CD4-positive, CD25-positive, alpha-beta regulatory T cell (primary cell): Measurements from ENCODE around the gene NKIRAS1. TPM values are rescaled to one million over a fixed set of nuclear protein-coding genes. Genes with fewer than 3 reads are reported as not detected.
A peak's percentile ranks its signal among the peaks of the same experiment; 100 is the strongest.

Experiments used
- ATAC-seq, 2 donors: fragments of 150-1000 bp; cut with Tn5 transposase; one replicate each; pipeline ENCODE4 v1.10.0; 2021; ENCODE audit warnings: low read depth in 2 of 2, moderate number of reproducible peaks in 2 of 2, moderate library complexity in 1 of 2
- DNase-seq, 3 donors: peaks; one replicate each; pipeline versions ENCODE4 v3.0.0 to v3.0.0-alpha.2; 2012 to 2022; ENCODE audit warnings: mixed read lengths in 1 of 3
- H3K27ac ChIP-seq: one replicate; pipeline ENCODE4 v1.7.0; 2013; ENCODE audit warnings: mild to moderate bottlenecking, low read length; ENCODE audit not compliant: insufficient read depth, poor library complexity, severe bottlenecking
- H3K27me3 ChIP-seq: one replicate; pipeline ENCODE4 v1.7.0; 2013; ENCODE audit warnings: low read length; ENCODE audit not compliant: control insufficient read depth, insufficient read depth
- H3K36me3 ChIP-seq: one replicate; pipeline ENCODE4 v1.7.0; 2013; ENCODE audit warnings: mild to moderate bottlenecking, low read length, moderate library complexity; ENCODE audit not compliant: control insufficient read depth, insufficient read depth
- H3K4me1 ChIP-seq: 2 replicates; pipeline ENCODE4 v1.7.0; 2013; ENCODE audit warnings: mild to moderate bottlenecking, low read length; ENCODE audit not compliant: insufficient read depth, control insufficient read depth, poor library complexity, severe bottlenecking
- H3K4me3 ChIP-seq: one replicate; pipeline ENCODE4 v1.7.0; 2013; ENCODE audit warnings: low read depth, mild to moderate bottlenecking, low read length, moderate library complexity
- H3K9me3 ChIP-seq, 2 experiments: 1 replicate in 1 of 2; 2 replicates in 1 of 2; pipeline ENCODE4 v1.7.0; 2013; ENCODE audit warnings: low read length in 2 of 2, mild to moderate bottlenecking in 1 of 2, moderate library complexity in 1 of 2; ENCODE audit not compliant: control insufficient read depth in 2 of 2
- H3K27ac Mint-ChIP-seq, 3 donors: one replicate each; pipeline ENCODE4 v1.8.0; 2020 to 2022; ENCODE audit warnings: mild to moderate bottlenecking in 3 of 3, mixed read lengths in 3 of 3, moderate library complexity in 2 of 3
- H3K27me3 Mint-ChIP-seq: one replicate; pipeline ENCODE4 v1.8.0; 2022; ENCODE audit warnings: mild to moderate bottlenecking, mixed read lengths
- H3K36me3 Mint-ChIP-seq: one replicate; pipeline ENCODE4 v1.8.0; 2020; ENCODE audit warnings: mixed read lengths
- H3K4me1 Mint-ChIP-seq, 4 donors: one replicate each; pipeline ENCODE4 v1.8.0; 2020 to 2022; ENCODE audit warnings: mixed read lengths in 4 of 4, mild to moderate bottlenecking in 1 of 4
- H3K4me3 Mint-ChIP-seq, 4 donors: one replicate each; pipeline ENCODE4 v1.8.0; 2020 to 2022; ENCODE audit warnings: mild to moderate bottlenecking in 4 of 4, mixed read lengths in 4 of 4, moderate library complexity in 3 of 4
- H3K9me3 Mint-ChIP-seq, 7 donors: one replicate each; pipeline ENCODE4 v1.8.0; 2020 to 2022; ENCODE audit warnings: mixed read lengths in 7 of 7, mild to moderate bottlenecking in 3 of 7, moderate library complexity in 2 of 7
- polyA plus RNA-seq, 4 donors: library from polyadenylated mRNA; unstranded; fragments of 300-500 nt; fragmentation: Illumina TruSeq; gene quantifications; one replicate each; pipeline ENCODE4 v1.2.3, GENCODE V29; 2021
- total RNA-seq: library from RNA; stranded (reverse); gene quantifications from one replicate; pipeline ENCODE4 v1.2.3, GENCODE V29; 2022

Gene NKIRAS1
- total and polyA plus RNA-seq, 5 donors from 2014 or later = 2.1 to 5.8 (median 4.0) TPM

- H3K4me3 Mint-ChIP-seq = peak overlapping the region; percentile 86 to 94 (median 89)
- DNase-seq (peak; percentile 96 to 97 (median 97)), ATAC-seq (peak; percentile 81 to 85)
- no peaks in the 10 kb centered on the region for H3K9me3 ChIP-seq
- peaks cover 33 to 57% (median 40%) of the 10 kb centered on the region in 4 donors for H3K4me1 Mint-ChIP-seq
- H3K27ac Mint-ChIP-seq = peak overlapping the region; percentile 77 to 89 (median 88)
- H3K4me1 ChIP-seq = peaks cover 34% of the 10 kb centered on the region
- peaks cover 8% of the 10 kb centered on the region for H3K36me3 Mint-ChIP-seq
- no peaks in the 10 kb centered on the region for H3K36me3 ChIP-seq
- H3K9me3 Mint-ChIP-seq = no peaks in the 10 kb centered on the region
- H3K4me3 ChIP-seq = peak overlapping the region; percentile 85
- H3K27ac ChIP-seq = peak overlapping the region; percentile 93
- H3K27me3 Mint-ChIP-seq = peaks cover 22% of the 10 kb centered on the region
- H3K27me3 ChIP-seq = no peaks in the 10 kb centered on the region
Measured at GRCh38 chr3:23945913-23946687, 29.3 kb upstream of the NKIRAS1 start.

GRCh38 chr3:23945663-23945912 is 28.8 kb upstream of the NKIRAS1 start:
- Histone ChIP-seq H3K4me1 (peaks cover 33% of the 10 kb centered on the region), H3K4me3 (no peak overlapping the region), H3K27me3 (no peaks in the 10 kb centered on the region), H3K27ac (peak overlapping the region; percentile 93), H3K9me3 (no peaks in the 10 kb centered on the region), H3K36me3 (no peaks in the 10 kb centered on the region)
- peak overlapping the region in 1 of 3 donors; percentile 87 for H3K27ac Mint-ChIP-seq
- H3K36me3 Mint-ChIP-seq = peaks cover 8% of the 10 kb centered on the region
- no peak for ATAC-seq
- no peaks in the 10 kb centered on the region for H3K9me3 Mint-ChIP-seq
- no peak for DNase-seq
- peaks cover 27% of the 10 kb centered on the region for H3K27me3 Mint-ChIP-seq
- peaks cover 32 to 52% (median 38%) of the 10 kb centered on the region in 4 donors for H3K4me1 Mint-ChIP-seq
- peak overlapping the region in 3 of 4 donors; percentile 70 to 91 (median 72) for H3K4me3 Mint-ChIP-seq

- Mint-ChIP-seq H3K36me3 (peaks cover 8% of the 10 kb centered on the region), H3K4me1 (peaks cover 27 to 46% (median 32%) of the 10 kb centered on the region in 4 donors), H3K9me3 (no peaks in the 10 kb centered on the region), H3K27ac (peak within 1 kb of the TSS; percentile 85 to 97 (median 94)), H3K27me3 (peaks cover 27% of the 10 kb centered on the region), H3K4me3 (peak within 1 kb of the TSS; percentile 86 to 94 (median 89))
- Histone ChIP-seq H3K27ac (peak within 1 kb of the TSS; percentile 93), H3K4me3 (peak within 1 kb of the TSS; percentile 85), H3K9me3 (no peaks in the 10 kb centered on the region), H3K36me3 (no peaks in the 10 kb centered on the region), H3K27me3 (no peaks in the 10 kb centered on the region), H3K4me1 (peaks cover 27% of the 10 kb centered on the region)
- ATAC-seq (peak; percentile 54 to 59), DNase-seq (peak; percentile 77 to 87 (median 78))
Measured at GRCh38 chr3:23944861-23945662, 28.3 kb upstream of the NKIRAS1 start, which contains the start of gene NR1D2. NR1D2 (plus strand) TSS chr3:23945286; CDS start chr3:23945579, 293 bp downstream.

DNA sequence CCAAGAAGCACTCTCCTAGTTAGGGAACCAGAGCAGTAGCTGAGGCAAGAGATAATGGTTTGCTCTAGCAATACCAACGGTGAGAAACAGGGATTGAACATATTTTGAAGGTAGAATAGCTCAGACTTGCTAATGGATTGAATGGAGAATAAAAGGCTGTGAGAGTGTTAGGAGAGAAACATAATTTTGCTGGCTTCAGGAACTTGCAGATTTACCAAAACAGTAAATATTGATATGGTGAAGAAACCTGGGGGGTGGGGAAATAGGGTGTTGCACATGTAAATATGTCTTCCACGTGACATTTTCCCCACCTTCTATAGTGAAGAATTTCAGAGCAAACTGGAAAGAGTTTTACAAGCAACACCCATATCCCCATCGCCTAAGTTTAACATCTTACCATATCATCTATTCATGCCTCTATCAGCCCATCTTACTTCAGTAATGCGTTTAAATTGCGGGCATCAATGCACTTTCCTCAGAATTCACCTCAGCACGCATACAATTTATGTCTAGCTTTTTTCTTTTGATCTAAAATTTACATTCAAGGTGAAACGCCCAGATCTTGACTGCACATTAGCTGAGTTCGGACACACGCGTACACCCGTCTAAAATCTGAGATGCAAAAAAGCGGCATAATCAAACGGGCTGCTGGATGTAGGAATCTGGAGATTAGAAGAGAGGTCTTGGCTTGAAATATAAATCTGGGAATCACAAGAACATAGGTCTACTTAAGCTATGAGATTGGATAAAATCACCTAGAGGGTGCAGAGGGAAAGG is 27.4 kb upstream of the NKIRAS1 start:
- peak overlapping the region; percentile 85 to 94 (median 89) for H3K27ac Mint-ChIP-seq
- H3K4me1 ChIP-seq = peaks cover 19% of the 10 kb centered on the region
- peaks cover 29% of the 10 kb centered on the region for H3K27me3 Mint-ChIP-seq
- peak overlapping the region; percentile 93 for H3K27ac ChIP-seq
- H3K9me3 Mint-ChIP-seq = no peaks in the 10 kb centered on the region
- no peaks in the 10 kb centered on the region for H3K27me3 ChIP-seq
- no peaks in the 10 kb centered on the region for H3K36me3 ChIP-seq
- ATAC-seq (no peak), DNase-seq (peak in 2 of 3 donors; percentile 5 to 15)
- H3K4me1 Mint-ChIP-seq = peaks cover 18 to 38% (median 24%) of the 10 kb centered on the region in 4 donors
- peak overlapping the region; percentile 82 to 91 (median 86) for H3K4me3 Mint-ChIP-seq
- peak overlapping the region; percentile 72 for H3K4me3 ChIP-seq
- H3K36me3 Mint-ChIP-seq = peaks cover 8% of the 10 kb centered on the region
- no peaks in the 10 kb centered on the region for H3K9me3 ChIP-seq

- Mint-ChIP-seq H3K4me3 (peak overlapping the region in 2 of 4 donors; percentile 3 to 68), H3K27me3 (peaks cover 40% of the 10 kb centered on the region), H3K27ac (no peak overlapping the region), H3K36me3 (peaks cover 4% of the 10 kb centered on the region), H3K4me1 (peaks cover 11 to 23% (median 13%) of the 10 kb centered on the region in 4 donors), H3K9me3 (no peaks in the 10 kb centered on the region)
- H3K27ac ChIP-seq = no peak overlapping the region
- peaks cover 13% of the 10 kb centered on the region for H3K4me1 ChIP-seq
- ATAC-seq (no peak), DNase-seq (no peak)
- no peaks in the 10 kb centered on the region for H3K36me3 ChIP-seq
- no peak overlapping the region for H3K4me3 ChIP-seq
- H3K9me3 ChIP-seq = no peaks in the 10 kb centered on the region
- no peaks in the 10 kb centered on the region for H3K27me3 ChIP-seq
Measured at GRCh38 chr3:23942546-23942945, 25.8 kb upstream of the NKIRAS1 start.

DNA sequence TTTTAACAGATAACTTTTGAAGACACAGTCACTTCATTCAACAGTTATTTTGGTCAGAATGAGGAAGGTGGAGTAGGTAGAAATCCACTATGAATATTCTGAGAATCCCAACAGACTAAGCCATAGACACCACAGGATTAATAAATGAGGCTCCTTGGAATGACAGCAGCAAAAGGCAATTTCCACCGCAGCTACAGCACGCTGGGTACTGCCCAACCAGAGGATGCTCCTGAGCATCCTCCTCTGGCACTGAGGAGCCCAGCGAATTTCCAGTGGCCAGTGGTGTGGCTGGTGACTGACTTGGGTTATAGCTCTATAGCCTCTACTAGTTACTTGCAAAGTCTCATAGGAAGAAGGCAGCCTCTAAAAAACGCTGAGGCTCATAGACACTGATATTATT is 24.6 kb upstream of the NKIRAS1 start:
- Mint-ChIP-seq H3K36me3 (no peaks in the 10 kb centered on the region), H3K4me3 (peak overlapping the region in 1 of 4 donors; percentile 17), H3K27ac (no peak overlapping the region), H3K9me3 (no peaks in the 10 kb centered on the region), H3K4me1 (peaks cover 5 to 14% (median 11%) of the 10 kb centered on the region in 4 donors), H3K27me3 (peaks cover 42% of the 10 kb centered on the region)
- H3K4me3 ChIP-seq = no peak overlapping the region
- H3K27ac ChIP-seq = no peak overlapping the region
- no peak for DNase-seq
- peaks cover 5% of the 10 kb centered on the region for H3K4me1 ChIP-seq
- H3K9me3 ChIP-seq = no peaks in the 10 kb centered on the region
- no peak for ATAC-seq
- H3K36me3 ChIP-seq = no peaks in the 10 kb centered on the region
- H3K27me3 ChIP-seq = no peaks in the 10 kb centered on the region

GRCh38 chr3:23940775-23941174 is 24.0 kb upstream of the NKIRAS1 start:
- peaks cover 2% of the 10 kb centered on the region for H3K4me1 ChIP-seq
- DNase-seq = no peak
- H3K4me1 Mint-ChIP-seq = peaks cover 5 to 12% (median 11%) of the 10 kb centered on the region in 4 donors
- no peaks in the 10 kb centered on the region for H3K27me3 ChIP-seq
- no peaks in the 10 kb centered on the region for H3K36me3 Mint-ChIP-seq
- no peaks in the 10 kb centered on the region for H3K36me3 ChIP-seq
- no peaks in the 10 kb centered on the region for H3K9me3 Mint-ChIP-seq
- no peaks in the 10 kb centered on the region for H3K9me3 ChIP-seq
- H3K4me3 ChIP-seq = no peak overlapping the region
- ATAC-seq = no peak
- H3K27ac ChIP-seq = no peak overlapping the region
- no peak overlapping the region for H3K27ac Mint-ChIP-seq
- H3K4me3 Mint-ChIP-seq = no peak overlapping the region
- H3K27me3 Mint-ChIP-seq = peaks cover 42% of the 10 kb centered on the region
